NB4 (cell line): Measurements from ENCODE around the gene SRGAP2.
"Not testable (repeated sequence)": the region's sequence is repeated elsewhere in the genome, so short reads cannot be mapped to it uniquely, and the experiment has no call there.

Source experiments
- CTCF ChIP-seq: IDR thresholded peaks from one replicate; pipeline ENCODE4 v1.5.1; 2012; ENCODE audit warnings: low read depth, low read length
- MAX ChIP-seq: IDR thresholded peaks from 2 replicates; pipeline ENCODE4 v1.6.1; 2011; ENCODE audit warnings: low read depth, low read length
- POLR2A ChIP-seq: IDR thresholded peaks from 2 replicates; pipeline ENCODE4 v1.6.1; 2011; ENCODE audit warnings: mild to moderate bottlenecking; ENCODE audit not compliant: insufficient read length; ENCODE audit errors: extremely low read depth

GRCh38 chr1:206229286-206229685, 25.9 kb downstream of the SRGAP2 start:
- TF ChIP-seq CTCF, POLR2A, MAX: not testable (repeated sequence)
